NB4 (cell line): ENCODE data around the gene P2RX2.

Source experiments
- MYC ChIP-seq: IDR thresholded peaks from 2 replicates; pipeline ENCODE4 v1.6.1; 2011; ENCODE audit warnings: low read depth, low read length
- POLR2A ChIP-seq: IDR thresholded peaks from 2 replicates; pipeline ENCODE4 v1.6.1; 2011; ENCODE audit warnings: mild to moderate bottlenecking; ENCODE audit not compliant: insufficient read length; ENCODE audit errors: extremely low read depth
- TF ChIP-seq, protein P1 (sequence below): IDR thresholded peaks from one replicate; pipeline ENCODE4 v1.5.1; 2012; ENCODE audit warnings: low read depth, low read length

DNA sequence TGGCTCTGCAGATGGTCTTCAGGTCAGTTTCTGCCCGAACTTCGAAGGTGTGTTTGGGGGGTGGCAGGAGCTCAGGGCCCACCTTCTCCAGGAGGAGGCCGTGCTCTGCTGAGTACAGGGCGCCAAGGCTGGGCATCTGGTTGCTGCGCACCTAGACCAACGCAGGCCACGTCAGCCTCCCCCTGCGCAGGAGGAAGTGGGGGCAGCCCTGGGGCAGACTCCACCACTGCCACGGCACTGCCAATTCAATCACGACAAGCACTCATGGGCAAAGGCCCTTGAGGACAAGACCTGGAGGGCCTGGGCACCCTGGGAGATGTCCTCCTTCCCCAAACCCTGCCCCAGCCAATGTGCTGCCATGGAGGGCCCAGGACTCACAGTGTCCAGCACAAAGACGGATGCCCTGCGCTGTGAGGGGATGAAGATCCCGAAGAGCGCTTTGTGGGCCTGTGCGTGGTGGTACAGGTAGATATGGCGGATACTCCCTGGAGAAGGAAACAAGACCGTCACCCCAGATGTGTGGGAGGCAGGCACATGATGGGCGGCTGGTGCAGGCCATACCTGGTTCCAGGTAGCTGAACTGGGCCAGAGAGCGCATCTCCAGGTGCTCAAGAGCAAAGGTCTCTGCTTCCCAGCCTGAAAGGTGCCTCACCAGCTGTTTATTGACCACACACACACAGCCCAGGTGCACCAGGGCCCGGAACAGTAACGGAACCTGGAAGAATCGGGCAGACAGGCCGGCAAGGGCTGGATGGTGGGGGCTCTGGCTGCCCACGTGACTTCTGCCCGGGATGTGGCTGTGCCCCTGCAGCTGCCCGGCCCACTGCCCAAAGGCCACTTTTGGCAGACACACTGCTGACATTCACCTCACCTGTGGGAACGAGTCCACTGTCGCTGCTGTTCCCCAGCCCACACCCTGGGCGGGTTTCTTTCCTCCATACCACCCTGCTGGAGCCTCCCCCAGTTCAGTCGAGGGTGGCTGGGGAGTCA, 24.6 kb downstream of the P2RX2 start:
- TF ChIP-seq, protein P1, sequence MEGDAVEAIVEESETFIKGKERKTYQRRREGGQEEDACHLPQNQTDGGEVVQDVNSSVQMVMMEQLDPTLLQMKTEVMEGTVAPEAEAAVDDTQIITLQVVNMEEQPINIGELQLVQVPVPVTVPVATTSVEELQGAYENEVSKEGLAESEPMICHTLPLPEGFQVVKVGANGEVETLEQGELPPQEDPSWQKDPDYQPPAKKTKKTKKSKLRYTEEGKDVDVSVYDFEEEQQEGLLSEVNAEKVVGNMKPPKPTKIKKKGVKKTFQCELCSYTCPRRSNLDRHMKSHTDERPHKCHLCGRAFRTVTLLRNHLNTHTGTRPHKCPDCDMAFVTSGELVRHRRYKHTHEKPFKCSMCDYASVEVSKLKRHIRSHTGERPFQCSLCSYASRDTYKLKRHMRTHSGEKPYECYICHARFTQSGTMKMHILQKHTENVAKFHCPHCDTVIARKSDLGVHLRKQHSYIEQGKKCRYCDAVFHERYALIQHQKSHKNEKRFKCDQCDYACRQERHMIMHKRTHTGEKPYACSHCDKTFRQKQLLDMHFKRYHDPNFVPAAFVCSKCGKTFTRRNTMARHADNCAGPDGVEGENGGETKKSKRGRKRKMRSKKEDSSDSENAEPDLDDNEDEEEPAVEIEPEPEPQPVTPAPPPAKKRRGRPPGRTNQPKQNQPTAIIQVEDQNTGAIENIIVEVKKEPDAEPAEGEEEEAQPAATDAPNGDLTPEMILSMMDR: no peak
- TF ChIP-seq POLR2A: no peak
- TF ChIP-seq MYC: no peak
